ENCODE measurements around the gene STAG1. TPM values are rescaled to one million over a fixed set of nuclear protein-coding genes. Genes with fewer than 3 reads are reported as not detected.

STAG1 gene
- total and polyA plus RNA-seq, 4 donors, result 4.6 to 28.0 (median 16.6) TPM

GRCh38 chr3:136703429-136703828, 48.7 kb downstream of the STAG1 start (continued):
- TF ChIP-seq REST (IDR thresholded peaks at IDR 0.05) (no peak), HNF4A (conservative IDR thresholded peaks at IDR 0.05) (no peak), ATF3 (IDR thresholded peaks at IDR 0.05) (no peak), JUND (IDR thresholded peaks at IDR 0.05) (no peak)

GRCh38 chr3:136699271-136699828, 52.8 kb downstream of the STAG1 start:
- Histone ChIP-seq H3K27ac (ENCODE audit: low read depth in 1 of 2, low read length in 2 of 2) (no peak overlapping the region), H3K36me3 (ENCODE audit: control insufficient read depth in 4 of 4, insufficient read depth in 3 of 4, low read depth in 1 of 4, low read length in 3 of 4) (no peaks in the 10 kb centered on the region), H3K4me1 (ENCODE audit: control insufficient read depth in 4 of 4, insufficient read depth in 4 of 4, low read length in 3 of 4) (no peaks in the 10 kb centered on the region), H3K27me3 (ENCODE audit: control insufficient read depth in 4 of 4, insufficient read depth in 4 of 4, low read length in 3 of 4) (no peaks in the 10 kb centered on the region), H3K9me3 (ENCODE audit: control insufficient read depth in 4 of 4, low read length in 3 of 4) (peaks cover 0 to 2% (median 0%) of the 10 kb centered on the region in 4 donors), H3K4me3 (ENCODE audit: low read depth in 1 of 3, low read length in 3 of 3) (no peak overlapping the region), H3K9ac (ENCODE audit: low read depth in 1 of 2, low read length in 2 of 2) (no peak overlapping the region)
- no peak for TF ChIP-seq JUND (IDR thresholded peaks at IDR 0.05)
- TF ChIP-seq RAD21 (IDR thresholded peaks at IDR 0.05), result no peak
- 92% methylated on average over 5 of the region's 5 CpGs for WGBS
- no peak for DNase-seq (ENCODE audit: low spot score)

- Histone ChIP-seq H3K27ac (ENCODE audit: low read depth in 1 of 2, low read length in 2 of 2) (no peak overlapping the region), H3K9ac (ENCODE audit: low read depth in 1 of 2, low read length in 2 of 2) (no peak overlapping the region), H3K4me1 (ENCODE audit: control insufficient read depth in 4 of 4, insufficient read depth in 4 of 4, low read length in 3 of 4) (no peaks in the 10 kb centered on the region), H3K36me3 (ENCODE audit: control insufficient read depth in 4 of 4, insufficient read depth in 3 of 4, low read depth in 1 of 4, low read length in 3 of 4) (no peaks in the 10 kb centered on the region), H3K9me3 (ENCODE audit: control insufficient read depth in 4 of 4, low read length in 3 of 4) (peaks cover 0 to 2% (median 0%) of the 10 kb centered on the region in 4 donors), H3K27me3 (ENCODE audit: control insufficient read depth in 4 of 4, insufficient read depth in 4 of 4, low read length in 3 of 4) (no peaks in the 10 kb centered on the region), H3K4me3 (ENCODE audit: low read depth in 1 of 3, low read length in 3 of 3) (no peak overlapping the region)
- TF ChIP-seq GABPA (IDR thresholded peaks at IDR 0.05 in 1 of 2, conservative IDR thresholded peaks at IDR 0.05 in 1 of 2), result no peak
- DNase-seq (ENCODE audit: low spot score), result no peak
- whole genome bisulfite sequencing, result 94% methylated on average over 3 of the region's 3 CpGs
These were observed 53.8 kb downstream of the STAG1 start for GRCh38 chr3:136698361-136698760.

- Histone ChIP-seq H3K9me3 (ENCODE audit: control insufficient read depth in 4 of 4, low read length in 3 of 4) (peaks cover 0 to 2% (median 0%) of the 10 kb centered on the region in 4 donors), H3K4me3 (ENCODE audit: low read depth in 1 of 3, low read length in 3 of 3) (no peak overlapping the region), H3K27me3 (ENCODE audit: control insufficient read depth in 4 of 4, insufficient read depth in 4 of 4, low read length in 3 of 4) (no peaks in the 10 kb centered on the region), H3K36me3 (ENCODE audit: control insufficient read depth in 4 of 4, insufficient read depth in 3 of 4, low read depth in 1 of 4, low read length in 3 of 4) (no peaks in the 10 kb centered on the region), H3K9ac (ENCODE audit: low read depth in 1 of 2, low read length in 2 of 2) (no peak overlapping the region), H3K4me1 (ENCODE audit: control insufficient read depth in 4 of 4, insufficient read depth in 4 of 4, low read length in 3 of 4) (no peaks in the 10 kb centered on the region), H3K27ac (ENCODE audit: low read depth in 1 of 2, low read length in 2 of 2) (no peak overlapping the region)
- no peak for DNase-seq (ENCODE audit: low spot score)
- 97% methylated on average over 6 of the region's 6 CpGs for WGBS
- no peak for TF ChIP-seq FOXA1 (IDR thresholded peaks at IDR 0.05)
- TF ChIP-seq NR2F2 (IDR thresholded peaks at IDR 0.05), result no peak
- no peak for TF ChIP-seq SP1 (IDR thresholded peaks at IDR 0.05)
- TF ChIP-seq GABPA (IDR thresholded peaks at IDR 0.05 in 1 of 2, conservative IDR thresholded peaks at IDR 0.05 in 1 of 2), result no peak
- no peak for TF ChIP-seq HNF4G (IDR thresholded peaks at IDR 0.05)
- no peak for TF ChIP-seq ATF3 (IDR thresholded peaks at IDR 0.05)
- TF ChIP-seq HNF4A (conservative IDR thresholded peaks at IDR 0.05), result no peak
- TF ChIP-seq JUND (IDR thresholded peaks at IDR 0.05), result no peak
- no peak for TF ChIP-seq RXRA (IDR thresholded peaks at IDR 0.05)
- TF ChIP-seq RAD21 (IDR thresholded peaks at IDR 0.05), result no peak
- no peak for TF ChIP-seq EGR1 (IDR thresholded peaks at IDR 0.05; ENCODE audit: low read depth in 2 of 2)
- TF ChIP-seq YY1 (IDR thresholded peaks at IDR 0.05), result no peak
- TF ChIP-seq ZBTB33 (IDR thresholded peaks at IDR 0.05), result no peak
These were observed 55.4 kb downstream of the STAG1 start for GRCh38 chr3:136696797-136697196.
